ENCODE results near the gene LRRC74B. TPM values are rescaled to one million over a fixed set of nuclear protein-coding genes. Genes with fewer than 3 reads are reported as not detected.
"Not testable (repeated sequence)": the region's sequence is repeated elsewhere in the genome, so short reads cannot be mapped to it uniquely, and the experiment has no call there.

Gene LRRC74B, protein sequence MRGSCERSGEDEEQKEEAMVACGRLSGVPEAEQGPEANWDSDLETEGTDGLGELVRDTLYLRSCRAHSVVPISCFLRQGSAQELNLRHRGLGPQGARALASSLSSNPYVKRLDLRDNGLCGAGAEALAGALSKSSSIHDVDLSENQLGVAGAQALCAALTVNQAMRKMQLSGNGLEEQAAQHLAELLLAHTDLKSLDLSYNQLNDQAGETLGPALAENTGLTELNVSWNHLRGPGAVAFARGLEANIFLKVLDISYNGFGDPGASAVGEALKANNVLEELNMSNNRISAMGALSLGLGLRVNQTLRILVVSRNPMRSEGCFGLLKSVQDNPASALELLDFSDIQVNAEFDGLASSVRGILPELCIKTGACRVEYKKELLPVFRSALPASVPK
- total RNA-seq, result not detected
- long read RNA-seq, result 0 reads

DNA sequence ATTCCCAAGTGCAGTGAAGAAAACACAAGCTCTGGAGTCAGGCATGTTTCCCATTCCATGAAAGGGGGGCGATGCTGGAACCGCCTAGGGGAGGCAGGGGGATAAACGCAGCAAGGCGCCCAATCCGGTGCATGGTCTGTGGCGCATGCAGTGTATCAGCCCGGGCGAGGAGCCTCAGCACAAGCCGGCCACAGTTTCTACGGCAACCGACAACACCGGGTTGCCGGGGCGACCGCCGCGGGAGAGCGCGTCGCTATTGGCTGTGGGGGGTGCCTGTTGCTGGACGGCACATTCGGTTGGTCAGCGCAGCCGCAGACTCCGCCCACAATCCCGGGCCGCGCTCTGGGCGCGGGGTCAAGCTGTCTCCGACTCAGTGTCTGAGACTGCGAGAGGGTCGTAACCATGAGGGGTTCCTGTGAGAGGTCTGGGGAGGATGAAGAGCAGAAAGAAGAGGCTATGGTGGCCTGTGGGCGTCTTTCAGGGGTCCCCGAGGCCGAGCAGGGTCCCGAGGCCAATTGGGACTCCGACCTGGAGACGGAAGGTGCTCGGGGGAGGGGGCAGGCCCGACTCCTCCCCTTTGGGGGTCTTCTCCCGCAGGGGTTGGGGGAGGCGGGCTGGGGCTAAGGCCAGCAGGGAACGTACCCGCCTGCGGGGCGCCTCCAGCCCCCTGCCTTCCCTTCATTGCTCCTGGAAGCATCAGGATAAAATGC lies at the start of gene LRRC74B:
Gene LRRC74B (plus strand): TSS at position 362 of the 710 bp plus-strand sequence. CDS start 41 bp downstream, at position 403.
- intact Hi-C loops (cut with DNase I), result no loop called here
- peak; percentile 91 for DNase-seq
- peak; percentile 97 to 98 for ATAC-seq

DNA sequence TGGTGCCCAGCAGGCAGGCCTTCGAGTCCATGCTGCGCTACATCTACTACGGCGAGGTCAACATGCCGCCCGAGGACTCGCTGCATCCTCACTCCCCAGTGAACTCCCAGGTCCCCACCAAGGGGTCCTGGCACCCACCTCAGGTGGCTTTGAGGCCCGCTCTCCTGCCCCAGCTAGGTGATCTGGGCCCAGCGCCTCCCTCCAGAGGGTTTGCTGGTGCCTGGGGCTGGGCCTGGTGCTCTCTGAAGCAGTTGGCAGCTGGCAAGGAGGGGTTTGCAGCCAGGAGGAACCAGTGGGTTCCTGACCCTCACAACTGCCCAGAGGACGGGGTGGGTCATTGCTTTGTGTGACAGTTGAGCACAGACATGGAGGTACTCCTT lies 49.7 kb upstream of the LRRC74B start:
- ATAC-seq, result no peak
- no peak for DNase-seq
- intact Hi-C loops (cut with DNase I), result no loop called here

DNA sequence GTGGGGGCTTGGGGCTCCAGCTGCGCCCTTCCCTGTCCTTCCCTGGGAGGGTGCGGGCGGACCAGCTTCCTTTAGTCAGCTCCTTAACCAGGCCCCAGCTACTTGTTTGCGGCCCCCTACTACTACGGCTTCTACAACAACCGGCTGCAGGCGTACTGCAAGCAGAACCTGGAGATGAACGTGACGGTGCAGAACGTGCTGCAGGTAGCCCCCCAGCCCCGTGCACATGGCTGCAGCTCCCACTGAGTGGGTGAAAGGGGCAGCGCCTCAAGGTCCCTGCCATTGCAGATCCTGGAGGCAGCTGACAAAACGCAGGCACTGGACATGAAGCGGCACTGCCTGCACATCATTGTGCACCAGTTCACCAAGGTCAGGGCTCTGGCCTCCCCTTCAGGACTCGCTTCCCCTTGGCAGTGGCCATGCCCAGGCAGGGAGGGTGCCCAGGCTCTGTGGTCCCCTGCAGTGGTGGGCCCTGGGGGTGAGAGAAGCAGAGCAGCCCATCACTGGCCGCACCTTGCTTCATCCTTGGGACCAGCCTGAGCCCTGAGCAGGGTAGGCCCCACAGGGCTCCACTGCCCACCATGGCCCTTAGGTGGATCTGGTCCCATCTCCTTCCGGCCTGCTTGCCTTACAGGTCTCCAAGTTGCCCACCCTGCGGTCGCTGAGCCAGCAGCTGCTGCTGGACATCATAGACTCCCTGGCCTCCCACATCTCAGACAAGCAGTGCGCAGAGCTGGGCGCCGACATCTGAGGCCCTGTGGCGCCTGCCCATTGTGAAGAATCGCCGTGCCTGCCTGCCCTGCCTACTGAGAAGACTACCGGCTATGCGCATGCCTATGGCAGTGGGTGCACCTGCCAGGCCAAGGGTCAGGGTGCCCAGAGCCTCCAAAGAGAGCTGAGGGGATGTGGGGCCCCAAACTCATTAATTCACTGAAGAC lies 48.9 kb upstream of the LRRC74B start:
- intact Hi-C loops (cut with DNase I), result no loop called here
- DNase-seq (no peak), ATAC-seq (no peak)

DNA sequence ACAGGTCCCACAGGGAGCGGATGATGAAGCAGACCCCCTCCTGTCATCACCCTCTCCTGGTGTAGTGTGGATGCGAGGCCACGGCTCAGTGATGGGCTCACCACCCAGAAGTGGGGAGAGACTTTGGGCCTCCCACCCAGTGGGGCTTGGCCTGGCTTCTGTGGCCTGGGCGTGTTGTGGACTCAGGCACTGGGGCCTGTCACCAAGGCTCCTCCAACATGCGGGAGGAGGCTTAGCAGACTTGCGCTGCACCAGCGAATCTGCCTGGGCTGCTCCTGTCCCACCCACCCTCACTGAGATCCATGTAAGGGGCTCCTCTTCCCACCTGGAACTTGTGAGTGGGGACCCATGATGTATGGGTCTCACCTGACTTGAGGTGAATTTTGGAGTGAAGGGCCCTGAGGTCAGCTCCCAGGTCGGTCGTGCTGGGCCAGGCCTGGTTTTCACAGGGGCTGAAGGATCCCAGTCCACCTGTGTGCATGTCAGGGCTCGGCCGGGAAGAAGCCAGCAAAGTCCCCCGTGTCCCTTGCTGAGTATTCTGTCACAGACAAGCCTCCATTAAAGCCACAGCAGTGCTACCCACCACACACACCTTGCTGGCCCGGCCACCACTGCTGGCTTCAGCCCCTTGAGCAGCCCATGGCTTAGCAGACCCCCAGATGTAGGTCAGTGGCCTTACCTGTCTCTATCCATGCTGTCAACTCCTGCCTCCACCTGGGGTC lies 48.0 kb upstream of the LRRC74B start:
- ATAC-seq (no peak), DNase-seq (no peak)
- intact Hi-C loops (cut with DNase I), result no loop called here

DNA sequence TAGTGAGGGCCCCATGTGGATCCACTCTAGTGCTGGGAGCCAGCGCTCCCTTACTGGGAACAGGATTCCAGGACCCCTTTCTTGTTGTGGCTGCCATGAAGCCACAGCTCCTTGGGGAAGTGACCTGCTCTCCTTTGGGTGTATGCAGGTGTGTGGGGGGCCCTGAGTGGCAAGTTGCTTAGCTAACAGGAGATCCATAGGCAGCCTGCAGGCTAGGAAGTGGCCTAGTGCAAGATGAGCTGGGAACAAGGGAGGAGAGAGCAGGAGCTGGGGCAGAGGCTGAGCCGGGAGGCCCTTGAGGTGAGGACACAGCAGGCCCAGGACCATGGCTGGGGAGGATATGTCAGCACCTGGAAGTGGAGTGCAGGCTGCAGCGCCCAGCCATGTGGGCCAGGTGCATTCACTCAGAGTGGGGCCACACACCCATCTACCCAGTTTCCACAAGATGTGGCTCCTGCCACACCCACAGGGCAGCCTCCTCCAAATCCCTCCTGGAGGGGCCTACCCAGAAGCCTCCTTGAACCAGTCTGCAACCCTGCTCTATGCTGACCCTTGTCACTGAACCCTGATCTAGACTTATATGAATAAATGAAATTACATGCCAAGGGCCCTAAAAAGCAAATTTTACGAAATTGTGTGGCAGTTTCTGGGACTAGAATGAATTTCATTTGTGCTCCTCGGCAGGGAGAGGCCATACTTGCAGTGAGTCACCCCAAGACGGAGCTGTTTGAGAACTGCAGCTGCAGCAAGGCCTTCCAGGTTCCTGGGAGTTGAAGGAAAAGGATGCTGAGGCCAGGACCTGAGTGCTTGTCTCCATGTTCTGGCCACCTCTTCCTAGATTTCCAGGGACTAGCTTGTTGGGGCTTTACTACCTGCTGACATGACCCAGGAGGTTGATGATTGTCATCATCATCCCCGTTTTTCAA lies 47.1 kb upstream of the LRRC74B start:
- intact Hi-C loops (cut with DNase I), result no loop called here
- no peak for DNase-seq
- ATAC-seq, result no peak

DNA sequence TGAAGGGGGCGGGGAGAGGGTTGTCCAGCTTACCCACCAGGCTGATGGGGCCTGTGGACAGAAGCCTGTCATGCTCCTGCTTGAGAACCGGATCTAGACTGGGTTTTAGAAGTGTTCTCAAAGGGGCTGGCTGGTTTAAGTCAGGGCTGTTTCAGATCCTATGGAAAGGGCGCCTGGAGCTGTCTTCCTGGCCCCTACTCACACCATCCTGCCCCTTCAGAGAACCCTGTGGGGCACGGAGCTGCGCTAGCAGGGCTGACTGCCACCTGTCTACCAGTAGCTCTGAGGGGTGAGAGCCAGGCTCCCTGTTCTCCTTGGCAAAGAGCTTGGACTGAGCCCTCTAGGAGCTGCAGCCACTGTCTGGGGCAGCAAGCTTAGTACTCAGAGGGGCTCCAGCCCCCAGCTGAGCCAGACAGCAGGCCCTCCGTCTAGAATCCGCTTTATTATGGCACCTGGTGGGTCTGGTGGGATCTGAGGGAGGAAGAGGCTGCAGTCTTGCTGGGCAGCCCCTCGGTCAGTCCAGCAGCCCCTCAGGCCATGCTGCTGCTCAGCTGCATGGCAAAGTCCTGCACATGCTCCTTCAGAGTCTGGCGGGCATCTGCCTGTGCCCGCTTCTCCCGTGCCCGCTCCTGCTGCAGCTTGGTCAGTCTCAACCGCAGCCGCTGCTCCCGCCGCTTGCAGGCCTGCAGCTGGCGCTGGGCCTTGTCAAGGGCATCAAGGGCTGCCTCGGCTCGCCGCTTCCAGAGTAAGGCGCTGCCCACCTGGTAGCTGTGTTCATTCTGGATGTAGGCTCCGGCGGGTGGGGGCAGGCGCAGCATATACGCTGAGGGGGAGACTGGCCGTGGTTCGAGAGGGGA lies 46.2 kb upstream of the LRRC74B start:
- intact Hi-C loops (cut with DNase I), result no loop called here
- no peak for ATAC-seq
- DNase-seq, result no peak

DNA sequence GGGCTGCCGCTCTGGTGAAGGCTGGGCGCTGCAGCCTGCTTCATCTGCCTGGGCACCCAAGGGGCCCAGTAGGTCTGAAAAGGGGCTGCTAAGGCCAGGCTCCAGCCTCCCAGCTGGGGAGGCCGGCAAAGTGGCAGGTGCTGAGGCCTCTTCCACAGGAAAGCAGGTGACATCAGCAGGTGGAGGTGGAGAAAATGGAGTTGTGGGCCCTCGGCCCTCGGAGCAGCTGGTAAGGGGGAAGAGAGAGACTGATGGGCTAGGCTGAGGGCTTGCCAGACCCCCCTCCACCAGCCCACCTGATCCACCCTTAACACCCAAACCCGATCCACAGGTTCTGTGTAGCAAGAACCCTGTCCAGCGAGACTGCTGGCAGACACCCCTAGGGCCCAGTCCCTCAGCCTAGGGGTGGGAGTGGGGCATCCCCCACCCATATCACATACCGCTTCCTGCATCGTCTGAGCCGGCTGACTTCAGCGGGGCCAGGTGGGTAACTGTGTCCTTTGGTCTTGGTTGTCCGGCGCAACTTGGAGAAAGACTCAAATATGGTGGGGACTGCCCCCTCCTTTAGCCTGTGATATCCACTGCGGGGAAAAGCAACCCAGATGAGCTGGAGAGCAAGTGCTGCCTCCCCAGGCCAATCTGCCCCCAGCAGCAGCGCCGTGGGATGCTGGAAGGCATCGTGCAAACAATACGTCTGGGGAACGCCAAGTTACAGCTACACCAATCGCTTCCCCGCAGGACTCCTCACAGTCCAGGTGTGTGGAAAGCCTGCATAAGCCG lies 45.3 kb upstream of the LRRC74B start:
- no peak for ATAC-seq
- DNase-seq, result no peak
- intact Hi-C loops (cut with DNase I), result no loop called here

DNA sequence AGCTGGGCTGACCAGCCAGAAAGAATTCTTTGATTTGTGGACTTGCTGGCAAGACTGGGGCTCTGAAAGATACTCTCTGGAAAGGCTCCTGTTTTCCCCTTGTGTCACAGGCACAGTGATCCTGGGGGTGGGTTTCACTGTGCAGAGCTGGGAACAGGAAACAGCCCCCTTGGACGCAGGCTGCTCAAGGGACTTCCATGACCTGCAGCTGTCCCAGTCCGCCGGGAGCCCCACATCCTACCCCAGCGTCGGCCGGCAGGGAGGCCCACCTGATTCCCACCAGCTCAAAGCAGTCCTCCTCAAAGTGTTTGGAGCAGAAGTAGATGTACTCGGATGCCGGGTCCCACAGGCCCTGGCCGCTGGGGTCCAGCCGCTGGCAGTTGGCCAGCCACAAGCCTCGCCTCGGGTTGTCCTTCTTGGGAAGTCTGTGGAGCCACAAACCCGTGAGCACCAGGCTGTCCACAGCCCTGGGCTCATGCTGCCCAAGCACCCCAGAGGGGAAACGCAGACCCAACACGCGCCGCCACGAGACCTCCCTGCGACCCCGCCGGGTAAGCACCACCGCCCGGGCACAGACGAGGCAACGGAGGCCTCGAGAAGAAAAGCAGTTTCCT lies 44.7 kb upstream of the LRRC74B start:
- intact Hi-C loops (cut with DNase I), result no loop called here
- peak in 1 of 2 donors; percentile 7 for ATAC-seq
- no peak for DNase-seq

DNA sequence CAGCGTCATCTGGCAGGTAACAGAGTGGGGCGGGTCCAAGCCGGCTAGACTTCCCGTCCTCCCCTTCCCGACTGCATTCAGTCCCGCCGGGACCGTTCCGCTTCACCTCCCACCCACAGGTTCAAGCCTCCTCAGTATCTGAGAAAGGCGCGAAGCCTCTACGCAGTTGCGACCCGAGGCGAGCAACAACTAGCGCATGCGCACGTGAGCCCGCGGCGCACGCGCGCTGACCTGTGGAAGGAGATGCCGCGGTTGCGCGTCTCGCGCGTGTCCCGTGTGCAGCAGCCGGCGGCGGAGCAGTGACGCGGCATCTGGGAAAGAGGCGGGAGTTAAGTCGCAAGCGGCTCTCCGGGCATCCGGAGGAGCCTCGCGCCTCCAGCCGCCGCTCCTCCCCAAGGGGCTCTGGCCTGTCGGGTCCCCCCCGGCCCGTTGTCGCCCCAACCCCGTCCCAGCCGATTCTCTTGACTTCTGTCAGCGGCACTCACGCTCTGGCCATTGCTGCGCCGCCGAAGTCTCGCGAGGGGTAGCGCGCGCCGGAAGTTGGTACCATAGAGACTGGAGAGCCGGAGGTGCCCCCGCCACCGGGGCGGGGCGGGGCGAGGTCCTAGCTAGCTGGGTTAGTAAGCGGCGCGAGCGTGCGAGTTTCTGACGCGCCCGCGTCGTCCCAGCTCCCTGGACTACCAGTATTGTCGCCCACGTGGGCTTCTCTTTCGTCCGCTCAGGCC lies 44.0 kb upstream of the LRRC74B start, which contains the start of gene THAP7:
Gene THAP7 (minus strand): TSS at position 518 of the 725 bp plus-strand sequence. CDS start 207 bp downstream, at position 311.
- intact Hi-C loops (cut with DNase I), result no loop called here

DNA sequence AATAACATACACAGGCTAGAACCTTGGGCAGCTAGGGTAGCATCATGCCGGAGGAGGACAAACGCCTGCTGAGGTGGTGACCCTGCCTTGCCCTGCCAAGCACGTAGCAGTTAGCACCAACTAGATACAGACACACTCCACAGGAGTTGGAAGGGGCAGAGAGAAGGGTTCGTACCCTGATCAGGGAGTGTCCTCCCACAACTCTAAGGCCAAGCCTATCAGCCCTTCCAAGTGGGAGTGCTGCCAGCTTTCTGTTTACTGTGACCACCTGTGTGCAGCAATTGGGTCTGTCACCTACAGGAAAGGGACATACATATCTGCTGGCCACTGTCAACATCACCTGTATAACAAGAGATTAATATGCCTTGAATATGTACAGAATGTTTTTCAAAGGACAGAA lies 42.0 kb upstream of the LRRC74B start:
- DNase-seq (no peak), ATAC-seq (no peak)
- intact Hi-C loops (cut with DNase I), result no loop called here

More for the DNA sequence above, 44.0 kb upstream of the LRRC74B start, which contains the start of gene THAP7:
- ATAC-seq (peak; percentile 96 to 97), DNase-seq (peak; percentile 98)

DNA sequence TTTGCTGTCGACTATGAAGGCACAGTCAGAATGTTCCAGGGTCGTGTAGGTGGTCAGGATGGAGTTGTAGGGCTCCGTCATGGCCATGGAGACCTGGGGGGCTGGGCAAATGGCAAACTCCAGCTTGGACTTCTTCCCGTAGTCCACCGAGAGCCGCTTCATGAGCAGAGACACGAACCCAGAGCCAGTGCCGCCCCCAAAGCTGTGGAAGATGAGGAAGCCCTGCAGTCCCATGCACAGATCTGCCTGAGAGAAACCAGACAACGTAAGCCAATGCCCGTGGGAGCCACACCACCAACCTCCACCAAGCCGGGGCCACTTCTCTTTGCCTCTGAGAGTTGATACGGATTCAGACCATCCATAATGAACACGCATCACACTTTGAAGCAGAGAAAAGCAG lies 36.5 kb upstream of the LRRC74B start:
- DNase-seq; ATAC-seq; intact Hi-C loops (cut with DNase I): not testable (repeated sequence)

DNA sequence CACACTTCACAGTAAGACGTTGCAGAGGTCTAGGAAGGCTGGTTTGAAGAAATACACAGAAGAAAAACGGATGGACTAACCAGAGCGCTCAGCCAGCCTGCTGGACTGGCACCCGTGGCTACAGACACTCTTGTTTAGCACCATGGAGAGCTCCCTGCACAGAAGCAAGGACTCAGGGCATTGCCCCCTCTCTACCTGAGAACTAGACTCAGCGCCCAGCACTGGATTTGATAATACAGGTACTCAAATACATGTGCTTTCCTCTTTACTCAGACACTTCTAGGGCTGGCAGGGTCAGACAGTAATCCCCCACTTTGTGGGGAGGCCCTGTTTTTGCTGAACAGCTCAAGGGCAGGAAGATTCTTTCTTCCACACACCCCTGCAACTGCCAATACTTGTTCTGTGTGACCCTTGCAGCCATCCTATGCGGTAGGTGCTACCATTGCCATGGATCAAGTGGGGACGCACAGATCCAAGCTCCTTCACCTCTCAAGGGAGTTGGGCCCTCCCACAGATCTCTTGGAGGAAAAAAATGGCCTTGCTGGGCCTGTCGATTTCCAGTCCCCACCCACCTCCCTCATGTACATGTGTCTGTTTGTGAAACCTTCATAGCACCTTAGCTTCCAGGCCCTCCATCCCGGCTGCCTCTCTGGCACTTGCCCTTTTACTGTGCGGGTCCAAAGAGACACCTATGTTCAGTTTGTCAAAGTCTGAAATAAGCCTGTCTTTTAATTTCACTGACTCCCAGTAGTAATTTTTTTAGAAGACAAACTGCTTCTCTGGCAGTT lies 35.9 kb upstream of the LRRC74B start:
- DNase-seq (no peak), ATAC-seq (no peak)
- intact Hi-C loops (cut with DNase I), result no loop called here

DNA sequence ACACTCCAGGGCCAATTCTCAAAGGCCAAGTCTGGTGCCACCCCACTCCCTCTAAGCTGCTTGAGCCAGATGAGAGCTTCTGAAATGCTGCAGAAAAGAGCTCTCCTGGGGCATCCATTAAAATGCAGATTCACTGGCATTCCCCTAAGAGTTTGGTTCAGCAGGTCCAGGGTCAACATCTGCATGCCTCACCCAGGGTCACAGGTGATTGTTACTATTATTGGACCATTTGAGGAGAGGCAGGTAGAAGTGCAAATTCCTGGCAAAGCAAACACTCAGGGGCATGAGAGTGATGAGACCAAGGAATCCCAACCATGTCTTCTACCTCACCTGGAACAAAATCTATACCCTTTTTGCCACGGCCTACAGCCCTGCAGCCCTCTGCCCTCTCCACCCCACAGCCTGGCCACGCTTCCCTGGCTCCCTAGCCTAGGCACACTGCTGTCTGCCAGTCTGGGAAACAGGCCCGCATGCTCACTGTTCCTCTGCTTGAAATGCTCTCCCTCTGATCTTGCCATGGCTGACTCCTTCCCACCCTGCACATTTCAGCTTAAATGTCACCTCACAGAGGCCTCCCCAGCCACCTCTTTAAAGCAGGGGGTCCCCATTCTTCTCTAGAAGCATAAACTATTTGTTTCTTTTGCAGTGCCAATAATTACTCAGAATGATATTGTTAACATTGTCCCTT lies 35.2 kb upstream of the LRRC74B start:
- intact Hi-C loops (cut with DNase I), result no loop called here

More for the DNA sequence above, 35.2 kb upstream of the LRRC74B start:
- ATAC-seq (no peak), DNase-seq (no peak)
